GM12878 (cell line): Measurements from ENCODE around the gene NDOR1.

Experiments used
- BHLHE40 ChIP-seq, 2 experiments: fragments of 450-650 bp in 1 of 2; IDR thresholded peaks; 2 replicates each; pipeline ENCODE4 v1.6.1; 2011 to 2017; ENCODE audit warnings: low read depth in 2 of 2, borderline replicate concordance in 1 of 2, improper control_type of control experiment in 1 of 2, low read length in 1 of 2, mild to moderate bottlenecking in 1 of 2
- CEBPB ChIP-seq, 2 experiments: fragments of 150-350 bp in 1 of 2; IDR thresholded peaks; 2 replicates each; pipeline ENCODE4 v1.6.1; 2012 to 2014; ENCODE audit warnings: low read depth in 2 of 2, low read length in 2 of 2, borderline replicate concordance in 1 of 2, inconsistent platforms in 1 of 2
- CHD4 ChIP-seq: fragments of 200-600 bp; sonication (generic); IDR thresholded peaks from 2 replicates; pipeline ENCODE4 v1.6.1; 2016; ENCODE audit warnings: mild to moderate bottlenecking
- CTCF ChIP-seq, 3 experiments: IDR thresholded peaks in 2 of 3; conservative IDR thresholded peaks in 1 of 3; 2 replicates each; pipeline ENCODE4 v1.5.1; 2011; ENCODE audit warnings: low read depth in 3 of 3, low read length in 3 of 3, mild to moderate bottlenecking in 3 of 3, control low read depth in 2 of 3, moderate library complexity in 2 of 3, inconsistent platforms in 1 of 3, mixed read lengths in 1 of 3; ENCODE audit not compliant: control insufficient read depth in 2 of 3, insufficient read depth in 1 of 3; ENCODE audit errors: extremely low read depth in 1 of 3
- E4F1 ChIP-seq: fragments of 450-650 bp; IDR thresholded peaks from 2 replicates; pipeline ENCODE4 v1.6.1; 2018; ENCODE audit warnings: borderline replicate concordance, mild to moderate bottlenecking; ENCODE audit not compliant: partially characterized antibody
- EP300 ChIP-seq, 2 experiments: fragments of 150-350 bp in 1 of 2; IDR thresholded peaks; 2 replicates each; pipeline ENCODE4 v1.6.1; 2011 to 2012; ENCODE audit warnings: low read depth in 2 of 2, low read length in 2 of 2, borderline replicate concordance in 1 of 2, improper control_type of control experiment in 1 of 2, inconsistent platforms in 1 of 2; ENCODE audit not compliant: control insufficient read depth in 1 of 2
- EZH2 ChIP-seq: IDR thresholded peaks from 2 replicates; pipeline ENCODE4 v1.6.1; 2012; ENCODE audit warnings: low read depth, mild to moderate bottlenecking, control low read depth, inconsistent platforms, low read length, borderline replicate concordance; ENCODE audit not compliant: control insufficient read depth
- KDM1A ChIP-seq: fragments of 200-600 bp; sonication (generic); IDR thresholded peaks from 2 replicates; pipeline ENCODE4 v1.6.1; 2016; ENCODE audit warnings: borderline replicate concordance
- MTA2 ChIP-seq: fragments of 450-650 bp; IDR thresholded peaks from 2 replicates; pipeline ENCODE4 v1.6.1; 2016; ENCODE audit warnings: low read depth, mild to moderate bottlenecking, moderate library complexity
- PML ChIP-seq: IDR thresholded peaks from 2 replicates; pipeline ENCODE4 v1.6.1; 2012; ENCODE audit warnings: low read length, inconsistent platforms
- RCOR1 ChIP-seq: conservative IDR thresholded peaks from 2 replicates; pipeline ENCODE4 v1.6.1; 2012; ENCODE audit warnings: low read depth, low read length, improper control_type of control experiment
- REST ChIP-seq: IDR thresholded peaks from 2 replicates; pipeline ENCODE4 v1.6.1; 2012; ENCODE audit warnings: mild to moderate bottlenecking, low read depth, low read length

- TF ChIP-seq E4F1, result no peak
- no peak for TF ChIP-seq MTA2
- no peak for TF ChIP-seq CTCF (IDR thresholded peaks at IDR 0.05 in 2 of 3, conservative IDR thresholded peaks at IDR 0.05 in 1 of 3; ENCODE audit: control insufficient read depth in 2 of 3, extremely low read depth in 1 of 3, insufficient read depth in 1 of 3, low read depth in 3 of 3, low read length in 3 of 3)
- no peak for TF ChIP-seq EZH2
- TF ChIP-seq CHD4, result no peak
- TF ChIP-seq RCOR1, result no peak
- TF ChIP-seq EP300 (IDR thresholded peaks at IDR 0.05; ENCODE audit: borderline replicate concordance in 1 of 2, control insufficient read depth in 1 of 2, low read depth in 2 of 2, low read length in 2 of 2), result no peak
- no peak for TF ChIP-seq REST
- no peak for TF ChIP-seq CEBPB (IDR thresholded peaks at IDR 0.05; ENCODE audit: borderline replicate concordance in 1 of 2, low read depth in 2 of 2, low read length in 2 of 2)
- TF ChIP-seq KDM1A, result no peak
- TF ChIP-seq PML, result no peak
- TF ChIP-seq BHLHE40 (IDR thresholded peaks at IDR 0.05; ENCODE audit: borderline replicate concordance in 1 of 2, low read depth in 2 of 2, low read length in 1 of 2), result no peak
These were observed 32.4 kb upstream of the NDOR1 start for GRCh38 chr9:137172901-137173795.
